Hair follicle dermal papilla cell (primary cell): ENCODE results near the gene GPANK1. TPM values are rescaled to one million over a fixed set of nuclear protein-coding genes. Genes with fewer than 3 reads are reported as not detected.

Source experiments
- small RNA-seq: library from RNA; depleted of rRNA; stranded (forward); fragments of <200 nt; gene quantifications from one replicate; pipeline ENCODE3, GENCODE V24; 2012
- total RNA-seq: library from RNA; depleted of rRNA; stranded (reverse); fragments of >200 nt; gene quantifications from 2 replicates; pipeline ENCODE4 v1.2.3, GENCODE V29; 2012

GPANK1 gene
- total RNA-seq: 18.5 and 18.8 TPM in 2 replicates

DNA sequence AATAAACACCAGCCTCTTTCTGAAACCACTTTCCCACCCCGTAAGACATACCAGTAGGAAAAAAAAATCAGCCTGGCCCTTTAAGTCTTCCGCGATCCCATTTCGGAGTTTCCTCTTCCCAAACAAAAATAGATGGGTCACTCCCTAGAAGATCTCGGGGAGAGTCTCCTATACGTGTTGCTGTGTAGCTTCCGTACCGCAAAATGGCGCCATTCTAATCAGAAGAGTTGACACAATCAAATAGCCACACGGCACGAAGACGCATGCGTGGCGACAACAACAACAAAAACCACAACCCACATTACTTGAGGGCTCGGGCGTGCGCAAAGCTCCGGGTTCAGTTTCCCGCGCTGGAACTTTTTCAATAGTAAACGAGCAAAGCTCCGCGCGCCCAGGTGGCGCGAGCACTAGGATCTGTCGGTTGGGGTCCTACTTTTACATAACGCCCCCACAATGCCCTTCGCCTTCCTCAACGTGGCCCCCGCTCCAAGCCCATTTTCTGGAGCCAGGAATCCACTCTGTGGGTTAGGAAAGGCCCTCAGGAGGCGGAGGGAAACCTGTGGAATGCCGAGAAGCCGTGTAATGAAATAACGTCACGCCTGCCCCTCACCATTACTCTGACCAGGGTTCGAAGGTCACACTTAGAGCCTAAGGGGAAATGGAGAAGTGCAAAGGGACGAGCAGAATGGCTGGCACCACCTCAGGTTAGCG lies at the start of gene GPANK1:
Gene GPANK1, minus strand, starts transcription at position 208 of the 711 bp plus-strand sequence. CDS start 519 bp downstream, outside the sequence.

DNA sequence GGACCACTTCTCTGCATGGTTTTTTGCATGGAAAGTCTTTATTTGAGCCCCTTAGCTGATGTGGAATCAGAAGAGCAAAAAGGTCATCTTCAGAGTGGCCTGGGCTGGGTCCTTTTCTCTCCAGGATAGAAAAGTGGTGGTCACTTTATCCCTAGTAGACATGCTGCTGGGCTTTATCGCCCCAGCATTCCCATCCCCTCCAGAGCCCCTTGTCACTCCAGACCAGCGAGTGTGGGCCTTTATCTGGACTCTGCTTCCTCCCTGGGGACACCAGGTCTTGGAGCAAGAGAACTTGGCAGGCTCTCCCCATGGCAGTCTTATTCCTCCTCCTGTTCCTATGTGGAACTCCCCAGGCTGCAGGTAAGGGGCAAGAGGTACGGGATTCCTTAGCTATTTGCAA lies 41.8 kb upstream of the GPANK1 start, which contains the start of gene LY6G6F:
Gene LY6G6F, plus strand, starts transcription at position 268 of the 400 bp plus-strand sequence. Its CDS starts 41 bp downstream, at position 309.

DNA sequence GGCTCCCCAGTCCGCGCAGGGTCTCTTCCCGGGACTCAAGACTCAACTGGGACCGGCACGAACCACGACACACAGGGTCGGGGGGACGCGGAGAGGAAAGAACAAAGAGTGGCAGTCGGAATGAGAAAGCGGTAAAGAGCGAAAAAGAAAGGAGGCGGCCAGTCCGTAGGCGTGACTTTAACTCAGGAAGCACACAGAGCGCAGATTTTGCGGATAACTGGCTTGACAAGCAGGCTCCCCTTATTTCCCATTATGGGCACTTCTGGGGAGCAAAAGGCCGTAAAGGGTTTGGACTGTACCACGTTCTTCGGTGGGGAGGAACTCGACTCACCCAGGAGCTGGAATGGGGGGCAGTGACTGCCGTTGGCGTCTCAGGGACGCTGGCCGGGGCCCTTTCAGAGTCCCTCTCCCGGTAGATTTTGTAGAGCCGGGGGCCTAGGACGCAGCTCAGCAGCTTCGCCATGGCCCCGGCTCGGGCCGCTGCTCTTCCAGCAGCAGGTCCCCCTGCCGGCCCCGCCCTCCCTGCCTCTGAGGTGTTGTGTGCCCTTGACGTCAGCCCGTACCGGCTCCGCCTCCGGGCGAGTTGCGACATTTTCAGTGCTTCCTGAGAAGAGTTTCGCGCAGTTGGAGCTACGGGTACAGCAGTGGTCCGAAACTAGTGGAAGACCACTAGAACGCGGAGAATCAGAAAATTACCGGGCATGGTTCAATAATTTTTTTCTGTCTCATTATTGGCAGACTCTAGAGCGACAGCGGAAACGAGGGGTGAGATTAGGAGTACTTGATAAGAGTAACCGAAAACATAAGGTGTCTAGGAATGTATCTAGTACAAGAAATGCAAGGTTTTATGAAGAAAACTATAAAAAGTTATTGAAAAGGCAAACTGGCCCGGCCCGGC lies 38.3 kb upstream of the GPANK1 start, which contains the start of gene ABHD16A:
Gene ABHD16A, minus strand, starts transcription at position 506 of the 898 bp plus-strand sequence. Its CDS starts 43 bp downstream, at position 463.

DNA sequence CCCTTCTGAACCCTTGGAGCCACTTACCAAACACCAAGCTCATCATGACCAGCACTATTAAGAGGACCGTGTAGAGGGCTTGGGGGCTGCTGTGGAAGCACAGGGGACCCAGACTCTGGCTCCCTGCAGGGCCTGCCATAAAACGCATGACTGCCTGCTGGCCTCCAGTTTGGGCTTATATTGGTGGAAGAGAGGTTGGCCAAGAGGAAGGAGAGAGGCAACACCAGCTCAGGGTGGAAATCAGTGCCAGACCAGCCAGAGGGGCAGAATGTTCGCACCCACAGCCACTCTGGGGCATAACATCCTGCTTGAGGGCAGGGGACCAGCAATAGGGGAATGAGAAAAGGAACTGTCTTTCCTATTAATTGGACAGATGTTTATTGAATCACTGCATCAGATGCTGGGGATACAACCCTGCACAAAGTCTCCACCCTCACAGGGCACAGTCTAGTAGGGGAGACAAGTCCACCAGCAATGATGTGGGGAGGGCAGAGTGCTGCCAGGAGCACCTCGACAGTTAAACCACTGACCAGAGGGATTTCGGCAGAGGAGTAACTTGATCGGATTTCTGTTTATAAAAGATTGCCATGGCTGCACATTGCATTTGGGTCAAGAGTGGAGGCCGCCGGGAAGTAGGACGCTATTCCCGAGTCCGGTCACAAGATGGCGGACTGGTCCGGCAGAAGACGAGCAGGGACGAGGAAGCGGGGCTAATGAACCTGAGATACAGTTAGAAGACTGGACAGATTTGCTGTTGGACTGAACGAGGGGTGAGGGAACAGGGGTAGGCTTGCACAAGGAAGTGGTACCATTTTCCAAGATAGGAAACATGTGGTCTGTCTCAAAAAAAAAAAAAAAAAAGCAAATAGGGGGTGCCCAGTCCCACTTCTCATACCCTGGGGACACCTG lies 15.7 kb upstream of the GPANK1 start, which contains the start of gene LY6G5C:
Gene LY6G5C, minus strand, starts transcription at position 842 of the 909 bp plus-strand sequence. Its CDS starts 694 bp downstream, at position 148.

GRCh38 chr6:31669676-31670075 lies 4.9 kb upstream of the GPANK1 start, which contains the start of gene LY6G5B:
TSS of gene LY6G5B (plus strand) at chr6:31669976. CDS start at chr6:31670951, 975 bp downstream.

GRCh38 chr6:31665501-31666336 lies 922 bp upstream of the GPANK1 start, which contains the start of gene CSNK2B:
TSS of gene CSNK2B (plus strand) at chr6:31666080. CDS start at chr6:31666832, 752 bp downstream.

GRCh38 chr6:31660381-31661261 lies 4.2 kb downstream of the GPANK1 start, which contains the start of gene C6orf47:
TSS of gene C6orf47 (minus strand) at chr6:31660778. CDS start at chr6:31659947, 831 bp downstream.

GRCh38 chr6:31655349-31656237 lies 9.2 kb downstream of the GPANK1 start, which contains the start of gene APOM:
TSS of gene APOM (plus strand) at chr6:31655894. CDS start at chr6:31655967, 73 bp downstream.

DNA sequence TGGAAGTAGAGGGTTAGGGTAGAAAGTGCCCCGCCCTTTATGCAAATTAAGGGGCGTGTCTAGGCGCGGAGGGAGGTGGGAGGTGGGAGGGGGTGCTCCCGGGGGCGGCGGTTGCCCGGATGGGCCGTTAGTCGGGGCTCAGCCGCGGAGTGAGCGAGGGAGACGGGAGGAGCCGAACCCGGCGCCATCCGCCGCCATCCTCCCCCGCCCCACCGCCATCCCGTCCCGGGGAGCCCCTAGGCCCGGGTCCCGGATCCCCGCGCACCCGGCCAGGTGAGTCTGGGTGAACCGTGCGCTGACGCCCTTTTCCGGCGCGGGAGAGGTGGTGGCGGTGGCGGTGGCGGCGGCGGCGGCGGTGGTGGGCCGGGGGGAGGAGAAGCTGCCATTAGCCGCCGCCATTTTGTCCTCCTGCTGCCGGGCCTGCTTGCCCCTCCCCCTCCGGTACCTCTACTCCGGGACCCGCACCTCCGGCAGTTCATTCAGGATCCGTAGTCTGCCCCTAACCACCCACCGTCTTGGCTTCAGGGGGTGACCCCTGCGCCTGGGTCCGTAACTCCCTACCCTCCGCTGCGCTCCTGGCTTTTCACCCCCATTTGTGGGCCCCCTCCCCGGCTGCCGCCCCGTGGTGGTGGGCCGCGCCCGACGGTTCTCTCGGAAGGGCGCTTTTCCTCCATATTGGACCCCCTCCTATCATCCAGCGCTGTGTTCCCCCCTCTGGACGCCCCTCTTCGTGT lies 44.0 kb downstream of the GPANK1 start, which contains the start of gene PRRC2A:
Gene PRRC2A, plus strand, starts transcription at position 130 of the 734 bp plus-strand sequence. CDS start 2,075 bp downstream, outside the sequence.

GRCh38 chr6:31614684-31615578 lies 49.9 kb downstream of the GPANK1 start, which contains the start of gene AIF1:
TSS of gene AIF1 (plus strand) at chr6:31615234. CDS start at chr6:31615330, 96 bp downstream.

Small RNAs within 50 kb of the gene (small RNA-seq; reads per million reads assigned to genes)
- gene MIR4646 (not detected), gene MIR6832 (not detected), gene RF00019 (not detected), gene SNORA38 (186 reads per million, percentile 99 among the genes with 10 or more reads in this experiment), gene UQCRHP1 (not detected)

Other genes starting within 250 kb of the GPANK1 start
- gene MICB, start 166.9 kb downstream of the GPANK1 start, total RNA-seq: 12.9 and 15.9 TPM in 2 replicates
- not detected in 2 replicates for gene MCCD1, start 136.0 kb downstream of the GPANK1 start, total RNA-seq
- gene DDX39B, start 123.0 kb downstream of the GPANK1 start, total RNA-seq: 309 and 338 TPM in 2 replicates
- gene ATP6V1G2, start 118.4 kb downstream of the GPANK1 start, total RNA-seq: 3.4 and 5.7 TPM in 2 replicates
- 23.2 and 33.2 TPM in 2 replicates for gene NFKBIL1, start 117.4 kb downstream of the GPANK1 start, total RNA-seq
- not detected in 2 replicates for gene LTA, start 92.7 kb downstream of the GPANK1 start, total RNA-seq
- gene TNF, start 89.4 kb downstream of the GPANK1 start, total RNA-seq: 0.16 TPM in 1 of 2 replicates, not detected in the other
- gene LTB, start 82.6 kb downstream of the GPANK1 start, total RNA-seq: not detected in 2 replicates
- not detected in 2 replicates for gene LST1, start 78.7 kb downstream of the GPANK1 start, total RNA-seq
- gene NCR3, start 72.0 kb downstream of the GPANK1 start, total RNA-seq: not detected in 2 replicates
- gene AIF1, start 49.8 kb downstream of the GPANK1 start, total RNA-seq: not detected in 2 replicates
- 85.5 and 86.8 TPM in 2 replicates for gene PRRC2A, start 44.3 kb downstream of the GPANK1 start, total RNA-seq
- gene BAG6, start 12.3 kb downstream of the GPANK1 start, total RNA-seq: 203 and 221 TPM in 2 replicates
- gene APOM, start 9.1 kb downstream of the GPANK1 start, total RNA-seq: 0.65 and 1.2 TPM in 2 replicates
- gene C6orf47, start 4.2 kb downstream of the GPANK1 start, total RNA-seq: 24.4 and 24.5 TPM in 2 replicates
- 117 and 141 TPM in 2 replicates for gene CSNK2B, start 1.1 kb upstream of the GPANK1 start, total RNA-seq
- gene LY6G5B, start 5.0 kb upstream of the GPANK1 start, total RNA-seq: 6.3 and 8.4 TPM in 2 replicates
- gene LY6G5C, start 16.1 kb upstream of the GPANK1 start, total RNA-seq: 0.16 TPM in 1 of 2 replicates, not detected in the other
- 32.8 and 40.7 TPM in 2 replicates for gene ABHD16A, start 38.3 kb upstream of the GPANK1 start, total RNA-seq
- gene LY6G6F, start 41.9 kb upstream of the GPANK1 start, total RNA-seq: not detected in 2 replicates
- not detected in 2 replicates for gene LY6G6D, start 50.4 kb upstream of the GPANK1 start, total RNA-seq
- gene LY6G6C, start 56.7 kb upstream of the GPANK1 start, total RNA-seq: not detected in 2 replicates
- gene MPIG6B, start 58.4 kb upstream of the GPANK1 start, total RNA-seq: not detected in 2 replicates
- 62.3 and 78.3 TPM in 2 replicates for gene DDAH2, start 64.3 kb upstream of the GPANK1 start, total RNA-seq
- 499 and 664 TPM in 2 replicates for gene CLIC1, start 71.5 kb upstream of the GPANK1 start, total RNA-seq
- 9.6 and 11.7 TPM in 2 replicates for gene MSH5, start 75.0 kb upstream of the GPANK1 start, total RNA-seq
- gene SAPCD1, start 97.7 kb upstream of the GPANK1 start, total RNA-seq: 0.61 TPM in 1 of 2 replicates, not detected in the other
- gene VWA7, start 112.3 kb upstream of the GPANK1 start, total RNA-seq: under 0.01 and 0.97 TPM in 2 replicates
- gene VARS1, start 130.8 kb upstream of the GPANK1 start, total RNA-seq: 48.5 and 60.0 TPM in 2 replicates
- 15.1 and 19.4 TPM in 2 replicates for gene LSM2, start 142.0 kb upstream of the GPANK1 start, total RNA-seq
- gene HSPA1L, start 150.3 kb upstream of the GPANK1 start, total RNA-seq: 0.73 and 0.97 TPM in 2 replicates
- gene HSPA1A, start 150.5 kb upstream of the GPANK1 start, total RNA-seq: 148 and 178 TPM in 2 replicates
- 149 and 152 TPM in 2 replicates for gene HSPA1B, start 162.7 kb upstream of the GPANK1 start, total RNA-seq
- gene NEU1, start 197.8 kb upstream of the GPANK1 start, total RNA-seq: 74.3 and 76.3 TPM in 2 replicates
- gene SLC44A4, start 214.0 kb upstream of the GPANK1 start, total RNA-seq: not detected in 2 replicates
- 55.6 and 57.8 TPM in 2 replicates for gene EHMT2, start 232.7 kb upstream of the GPANK1 start, total RNA-seq
- gene ZBTB12, start 237.1 kb upstream of the GPANK1 start, total RNA-seq: 2.3 and 4.4 TPM in 2 replicates